IPS-15b (cell line): ENCODE data around the gene CCDC122.
A peak's percentile ranks its signal among the peaks of the same experiment; 100 is the strongest.

Experiments
- H3K27me3 ChIP-seq: one replicate; pipeline ENCODE4 v1.6.1; 2013; ENCODE audit warnings: low read length; ENCODE audit not compliant: control insufficient read depth, insufficient read depth
- H3K36me3 ChIP-seq: one replicate; pipeline ENCODE4 v1.6.1; 2013; ENCODE audit warnings: low read length; ENCODE audit not compliant: control insufficient read depth, insufficient read depth
- H3K4me1 ChIP-seq: one replicate; pipeline ENCODE4 v1.6.1; 2013; ENCODE audit warnings: mild to moderate bottlenecking, low read length; ENCODE audit not compliant: control insufficient read depth, insufficient read depth
- H3K4me3 ChIP-seq: one replicate; pipeline ENCODE4 v1.5.1; 2013; ENCODE audit warnings: low read depth, low read length
- H3K9ac ChIP-seq: one replicate; pipeline ENCODE4 v1.6.1; 2013; ENCODE audit warnings: low read depth, mild to moderate bottlenecking, low read length
- H3K9me3 ChIP-seq: one replicate; pipeline ENCODE4 v1.6.1; 2013; ENCODE audit warnings: mild to moderate bottlenecking, low read length; ENCODE audit not compliant: control insufficient read depth, insufficient read depth

The CCDC122 gene

GRCh38 chr13:43878892-43879754, at the start of gene CCDC122:
CCDC122 (minus strand) TSS chr13:43879740; CDS start chr13:43869376, 10,364 bp downstream.
- H3K4me1 ChIP-seq, result peaks cover 11% of the 10 kb centered on the region

GRCh38 chr13:43924549-43925245, 45.2 kb upstream of the CCDC122 start:
- H3K36me3 ChIP-seq, result no peaks in the 10 kb centered on the region
- no peaks in the 10 kb centered on the region for H3K9me3 ChIP-seq
- no peak overlapping the region for H3K9ac ChIP-seq
- no peaks in the 10 kb centered on the region for H3K27me3 ChIP-seq
- no peak overlapping the region for H3K4me3 ChIP-seq
- H3K4me1 ChIP-seq, result no peaks in the 10 kb centered on the region

More at GRCh38 chr13:43878892-43879754, at the start of gene CCDC122:
- Histone ChIP-seq H3K36me3 (no peaks in the 10 kb centered on the region), H3K27me3 (peaks cover 16% of the 10 kb centered on the region), H3K4me3 (peak within 1 kb of the TSS; percentile 72), H3K9me3 (no peaks in the 10 kb centered on the region), H3K9ac (peak within 1 kb of the TSS; percentile 57)

- no peaks in the 10 kb centered on the region for H3K9me3 ChIP-seq
- no peak overlapping the region for H3K4me3 ChIP-seq
- no peak overlapping the region for H3K9ac ChIP-seq
- H3K27me3 ChIP-seq, result no peaks in the 10 kb centered on the region
- no peaks in the 10 kb centered on the region for H3K36me3 ChIP-seq
- no peaks in the 10 kb centered on the region for H3K4me1 ChIP-seq
Measured at GRCh38 chr13:43920965-43921674, 41.6 kb upstream of the CCDC122 start.

- H3K36me3 ChIP-seq, result no peaks in the 10 kb centered on the region
- no peaks in the 10 kb centered on the region for H3K27me3 ChIP-seq
- H3K9ac ChIP-seq, result no peak overlapping the region
- no peaks in the 10 kb centered on the region for H3K9me3 ChIP-seq
- no peaks in the 10 kb centered on the region for H3K4me1 ChIP-seq
- H3K4me3 ChIP-seq, result no peak overlapping the region
Measured at GRCh38 chr13:43918636-43919035, 39.1 kb upstream of the CCDC122 start.

GRCh38 chr13:43916828-43917227, 37.3 kb upstream of the CCDC122 start:
- Histone ChIP-seq H3K27me3 (no peaks in the 10 kb centered on the region), H3K9ac (no peak overlapping the region), H3K4me3 (no peak overlapping the region), H3K4me1 (no peaks in the 10 kb centered on the region), H3K9me3 (no peaks in the 10 kb centered on the region), H3K36me3 (no peaks in the 10 kb centered on the region)

- Histone ChIP-seq H3K4me1 (no peaks in the 10 kb centered on the region), H3K9me3 (no peaks in the 10 kb centered on the region), H3K36me3 (no peaks in the 10 kb centered on the region), H3K27me3 (no peaks in the 10 kb centered on the region), H3K9ac (no peak overlapping the region), H3K4me3 (no peak overlapping the region)
Measured at GRCh38 chr13:43915451-43915850, 35.9 kb upstream of the CCDC122 start.

GRCh38 chr13:43911871-43912270, 32.3 kb upstream of the CCDC122 start:
- Histone ChIP-seq H3K9ac (no peak overlapping the region), H3K4me1 (no peaks in the 10 kb centered on the region), H3K4me3 (no peak overlapping the region), H3K9me3 (no peaks in the 10 kb centered on the region), H3K36me3 (no peaks in the 10 kb centered on the region), H3K27me3 (no peaks in the 10 kb centered on the region)

GRCh38 chr13:43911278-43911677, 31.7 kb upstream of the CCDC122 start:
- no peaks in the 10 kb centered on the region for H3K27me3 ChIP-seq
- H3K36me3 ChIP-seq, result no peaks in the 10 kb centered on the region
- H3K9ac ChIP-seq, result no peak overlapping the region
- H3K4me3 ChIP-seq, result no peak overlapping the region
- H3K9me3 ChIP-seq, result no peaks in the 10 kb centered on the region
- no peaks in the 10 kb centered on the region for H3K4me1 ChIP-seq

GRCh38 chr13:43910856-43911255, 31.3 kb upstream of the CCDC122 start:
- Histone ChIP-seq H3K9me3 (no peaks in the 10 kb centered on the region), H3K4me1 (no peaks in the 10 kb centered on the region), H3K36me3 (no peaks in the 10 kb centered on the region), H3K4me3 (no peak overlapping the region), H3K9ac (no peak overlapping the region), H3K27me3 (no peaks in the 10 kb centered on the region)

- no peak overlapping the region for H3K4me3 ChIP-seq
- no peak overlapping the region for H3K9ac ChIP-seq
- no peaks in the 10 kb centered on the region for H3K9me3 ChIP-seq
- no peaks in the 10 kb centered on the region for H3K27me3 ChIP-seq
- H3K4me1 ChIP-seq, result no peaks in the 10 kb centered on the region
- no peaks in the 10 kb centered on the region for H3K36me3 ChIP-seq
Measured at GRCh38 chr13:43908156-43909126, 28.9 kb upstream of the CCDC122 start.
